Esophagus squamous epithelium (tissue), 5 donors: ENCODE data around the gene PAK6. TPM values are rescaled to one million over a fixed set of nuclear protein-coding genes. Genes with fewer than 3 reads are reported as not detected.

ENCODE experiments used
- DNase-seq: peaks from one replicate; lab custom pipeline; 2025; lab: John Stamatoyannopoulos, UW
- H3K27ac ChIP-seq, 4 donors: fragments of 200-600 bp; sonication (generic); one replicate each; pipeline ENCODE4 v1.5.1; 2016 to 2019; ENCODE audit warnings: mild to moderate bottlenecking in 1 of 4
- H3K27me3 ChIP-seq, 4 donors: fragments of 200-600 bp; sonication (generic); 1 replicate in 3 of 4; 2 replicates in 1 of 4; pipeline versions ENCODE4 v1.5.1 to v1.6.0; 2017 to 2021; ENCODE audit warnings: antibody characterized with exemption in 1 of 4
- H3K36me3 ChIP-seq, 3 donors: fragments of 200-600 bp; sonication (generic); one replicate each; pipeline ENCODE4 v1.5.1; 2016 to 2019
- H3K4me1 ChIP-seq, 3 donors: fragments of 200-600 bp; sonication (generic); one replicate each; pipeline ENCODE4 v1.5.1; 2017 to 2019
- H3K4me3 ChIP-seq, 4 donors: fragments of 200-600 bp; sonication (generic); 1 replicate in 3 of 4; 2 replicates in 1 of 4; pipeline ENCODE4 v1.5.1; 2016 to 2019; ENCODE audit warnings: mild to moderate bottlenecking in 2 of 4, moderate library complexity in 1 of 4
- H3K9me3 ChIP-seq, 3 donors: fragments of 200-600 bp; sonication (generic); one replicate each; pipeline ENCODE4 v1.5.1; 2016 to 2019
- POLR2A ChIP-seq, 4 donors: fragments of 450-650 bp; IDR thresholded peaks; one replicate each; pipeline ENCODE4 v1.6.1; 2017; ENCODE audit warnings: antibody characterized with exemption in 4 of 4, mild to moderate bottlenecking in 4 of 4, moderate library complexity in 3 of 4
- WGBS, 2 donors: methylation state at CpG; one replicate each; pipeline ENCODE4 v1.1.5; 2018; 5-methylcytosine and 5-hydroxymethylcytosine counted together
- intact Hi-C: fragments of 100-400 bp; cut with DNase I; formaldehyde crosslinking; loops from one replicate; pipeline ENCODE4 v1.15.0; 2022
- total RNA-seq, 4 donors: library from RNA; depleted of rRNA; stranded (reverse); fragments of >200 nt; gene quantifications; one replicate each; pipeline ENCODE4 v1.1.0, GENCODE V29; 2016
- TF ChIP-seq, protein P1 (sequence below), 6 experiments: fragments of 450-650 bp in 4 of 6; fragments of 200-600 bp in 2 of 6; sonication (generic) in 2 of 6; IDR thresholded peaks; one replicate each; pipeline ENCODE4 v1.5.1; 2016 to 2019; ENCODE audit warnings: antibody characterized with exemption in 6 of 6, mild to moderate bottlenecking in 4 of 6, moderate library complexity in 4 of 6
- donor health status: DM: yes; HTN: yes; CAD: no.

The PAK6 gene
- total RNA-seq, 4 donors from 2014 or later, result 31.5 to 53.5 (median 37.2) TPM

- no peak for DNase-seq
- no peak overlapping the region for H3K4me3 ChIP-seq
- no peak overlapping the region for H3K27ac ChIP-seq
- peaks cover 0 to 3% (median 0%) of the 10 kb centered on the region in 3 donors for H3K4me1 ChIP-seq
- H3K27me3 ChIP-seq, result peaks cover 0 to 28% (median 0%) of the 10 kb centered on the region in 4 donors
- no peaks in the 10 kb centered on the region for H3K36me3 ChIP-seq
- WGBS, 2 donors, result 92 to 98% methylated on average over 2 of the region's 2 CpGs
- H3K9me3 ChIP-seq, result peaks cover 0 to 11% (median 7%) of the 10 kb centered on the region in 3 donors
- intact Hi-C loops, result no loop called here
- TF ChIP-seq POLR2A (IDR thresholded peaks at IDR 0.05), result no peak
- TF ChIP-seq, protein P1, sequence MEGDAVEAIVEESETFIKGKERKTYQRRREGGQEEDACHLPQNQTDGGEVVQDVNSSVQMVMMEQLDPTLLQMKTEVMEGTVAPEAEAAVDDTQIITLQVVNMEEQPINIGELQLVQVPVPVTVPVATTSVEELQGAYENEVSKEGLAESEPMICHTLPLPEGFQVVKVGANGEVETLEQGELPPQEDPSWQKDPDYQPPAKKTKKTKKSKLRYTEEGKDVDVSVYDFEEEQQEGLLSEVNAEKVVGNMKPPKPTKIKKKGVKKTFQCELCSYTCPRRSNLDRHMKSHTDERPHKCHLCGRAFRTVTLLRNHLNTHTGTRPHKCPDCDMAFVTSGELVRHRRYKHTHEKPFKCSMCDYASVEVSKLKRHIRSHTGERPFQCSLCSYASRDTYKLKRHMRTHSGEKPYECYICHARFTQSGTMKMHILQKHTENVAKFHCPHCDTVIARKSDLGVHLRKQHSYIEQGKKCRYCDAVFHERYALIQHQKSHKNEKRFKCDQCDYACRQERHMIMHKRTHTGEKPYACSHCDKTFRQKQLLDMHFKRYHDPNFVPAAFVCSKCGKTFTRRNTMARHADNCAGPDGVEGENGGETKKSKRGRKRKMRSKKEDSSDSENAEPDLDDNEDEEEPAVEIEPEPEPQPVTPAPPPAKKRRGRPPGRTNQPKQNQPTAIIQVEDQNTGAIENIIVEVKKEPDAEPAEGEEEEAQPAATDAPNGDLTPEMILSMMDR (IDR thresholded peaks at IDR 0.05), result no peak
Measured at GRCh38 chr15:40300367-40300766, 61.5 kb downstream of the PAK6 start.

DNA sequence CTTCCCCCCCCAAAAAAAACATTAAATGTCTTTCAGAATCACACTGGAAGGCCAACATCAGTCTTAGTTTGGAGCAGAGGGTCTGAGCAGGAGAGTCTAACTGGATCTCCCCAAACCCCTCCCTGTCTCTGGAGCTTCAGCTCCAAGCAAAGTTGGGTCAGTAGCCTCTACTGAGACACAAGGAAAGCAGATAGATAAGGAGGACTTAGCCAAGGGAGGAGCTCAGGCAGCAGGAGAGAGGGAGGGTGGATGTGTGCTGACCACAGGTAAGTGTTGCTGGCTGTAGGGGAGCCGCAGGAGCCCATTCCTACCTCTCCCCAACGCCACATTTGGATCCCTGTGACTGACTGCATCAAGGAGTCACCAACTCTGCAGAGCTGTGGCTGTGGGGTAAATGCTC, 61.9 kb downstream of the PAK6 start:
- Histone ChIP-seq H3K27ac (no peak overlapping the region), H3K36me3 (no peaks in the 10 kb centered on the region), H3K9me3 (peaks cover 0 to 11% (median 7%) of the 10 kb centered on the region in 3 donors), H3K4me1 (peaks cover 0 to 3% (median 0%) of the 10 kb centered on the region in 3 donors), H3K4me3 (no peak overlapping the region), H3K27me3 (peaks cover 0 to 24% (median 0%) of the 10 kb centered on the region in 4 donors)
- WGBS, 2 donors, result 83% methylated on average over 2 of the region's 2 CpGs; no CpG with 5 or more reads in 1 of the 2 donors
- no peak for DNase-seq
- TF ChIP-seq, protein P1 (IDR thresholded peaks at IDR 0.05), result no peak
- no peak for TF ChIP-seq POLR2A (IDR thresholded peaks at IDR 0.05)
- intact Hi-C loops, result no loop called here

- Histone ChIP-seq H3K4me1 (peaks cover 0 to 2% (median 0%) of the 10 kb centered on the region in 3 donors), H3K27ac (no peak overlapping the region), H3K36me3 (no peaks in the 10 kb centered on the region), H3K27me3 (peaks cover 0 to 15% (median 0%) of the 10 kb centered on the region in 4 donors), H3K9me3 (peaks cover 0 to 11% (median 7%) of the 10 kb centered on the region in 3 donors), H3K4me3 (no peak overlapping the region)
- 59% methylated on average over 6 to 10 of the region's 12 CpGs for WGBS, 2 donors
- no peak for DNase-seq
- TF ChIP-seq, protein P1 (IDR thresholded peaks at IDR 0.05), result no peak
- intact Hi-C loops, result no loop called here
Measured at GRCh38 chr15:40301467-40302179, 62.8 kb downstream of the PAK6 start.

- intact Hi-C loops, result no loop called here
- DNase-seq, result no peak
- Histone ChIP-seq H3K27ac (no peak overlapping the region), H3K4me3 (no peak overlapping the region), H3K36me3 (no peaks in the 10 kb centered on the region), H3K27me3 (peaks cover 0 to 20% (median 0%) of the 10 kb centered on the region in 4 donors), H3K9me3 (peaks cover 0 to 11% (median 7%) of the 10 kb centered on the region in 3 donors), H3K4me1 (no peaks in the 10 kb centered on the region)
- no peak for TF ChIP-seq POLR2A (IDR thresholded peaks at IDR 0.05)
- TF ChIP-seq, protein P1 (IDR thresholded peaks at IDR 0.05), result no peak
- 88% methylated on average over 4 of the region's 19 CpGs; no CpG with 5 or more reads in 1 of the 2 donors for WGBS, 2 donors
Measured at GRCh38 chr15:40302288-40302886, 63.5 kb downstream of the PAK6 start.

DNA sequence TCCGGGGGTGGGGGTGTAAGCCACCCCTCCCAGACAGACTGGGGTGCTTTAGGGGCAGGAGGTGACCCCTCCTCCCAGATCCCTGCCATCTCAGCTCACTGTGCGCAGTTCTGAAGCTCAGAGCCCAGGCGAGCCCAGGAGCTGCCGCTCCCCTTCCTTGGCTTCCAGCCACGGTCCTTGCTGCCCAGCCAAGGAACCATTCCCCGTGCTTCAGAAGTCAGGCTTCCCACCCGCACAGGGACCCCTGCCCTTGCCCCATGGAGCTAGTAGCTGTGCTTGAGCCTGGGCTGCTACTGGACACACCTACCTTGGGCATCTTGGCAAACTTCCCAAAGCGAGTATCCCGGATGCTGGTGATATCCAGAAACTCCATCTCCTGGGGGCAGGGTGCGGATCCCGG, 64.1 kb downstream of the PAK6 start:
- no peaks in the 10 kb centered on the region for H3K36me3 ChIP-seq
- peaks cover 0 to 11% (median 7%) of the 10 kb centered on the region in 3 donors for H3K9me3 ChIP-seq
- no peak for DNase-seq
- 69 to 72% methylated on average over 5 to 9 of the region's 11 CpGs for WGBS, 2 donors
- no peak overlapping the region for H3K4me3 ChIP-seq
- TF ChIP-seq, protein P1 (IDR thresholded peaks at IDR 0.05), result no peak
- TF ChIP-seq POLR2A (IDR thresholded peaks at IDR 0.05), result no peak
- H3K4me1 ChIP-seq, result no peaks in the 10 kb centered on the region
- H3K27ac ChIP-seq, result no peak overlapping the region
- intact Hi-C loops, result no loop called here
- H3K27me3 ChIP-seq, result peaks cover 0 to 26% (median 0%) of the 10 kb centered on the region in 4 donors
